NCI-H345 treated with DMSO at 0.1 percent for 48 hours (cell line): ENCODE measurements around the gene PMM1.
"Not testable (repeated sequence)": the region's sequence is repeated elsewhere in the genome, so short reads cannot be mapped to it uniquely, and the experiment has no call there.

Experiments used
- DNase-seq: peaks from one replicate; lab custom pipeline; 2025; ENCODE audit not compliant: unreplicated experiment; lab: John Stamatoyannopoulos, UW

Gene PMM1

GRCh38 chr22:41564563-41564962, 25.1 kb downstream of the PMM1 start:
- DNase-seq, result no peak

DNA sequence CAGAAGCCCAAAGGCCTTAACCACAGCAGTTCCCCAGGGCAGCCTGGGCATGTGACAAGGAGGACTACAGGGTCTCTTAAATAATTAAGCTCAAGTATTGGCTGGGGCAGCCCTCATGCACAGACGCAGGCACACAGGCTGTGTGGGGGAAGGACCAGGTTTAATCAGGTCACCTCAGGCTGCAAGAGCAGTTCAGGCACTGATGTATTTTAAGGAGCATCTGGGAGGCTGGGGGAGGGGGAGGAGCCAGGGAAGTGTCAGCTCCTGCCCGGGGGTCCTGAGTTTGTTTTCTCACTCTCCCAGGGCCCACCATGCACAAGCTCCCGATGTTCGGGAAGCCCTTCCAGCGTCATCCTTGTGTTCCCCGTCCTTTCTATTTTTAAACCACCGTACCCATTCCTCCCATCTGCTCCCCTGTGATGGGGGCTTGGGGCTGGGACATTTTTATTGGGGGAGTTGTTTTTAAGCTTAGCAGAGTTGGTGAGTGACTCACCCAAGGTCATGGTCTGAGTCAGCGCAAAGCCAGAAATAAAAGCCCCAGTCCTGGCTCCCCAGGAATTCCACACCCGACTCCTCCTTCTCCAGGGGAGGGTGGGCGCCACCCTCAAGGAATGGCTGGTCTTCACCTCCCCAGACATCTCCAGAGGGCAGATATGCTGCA, 26.5 kb downstream of the PMM1 start:
- no peak for DNase-seq

DNA sequence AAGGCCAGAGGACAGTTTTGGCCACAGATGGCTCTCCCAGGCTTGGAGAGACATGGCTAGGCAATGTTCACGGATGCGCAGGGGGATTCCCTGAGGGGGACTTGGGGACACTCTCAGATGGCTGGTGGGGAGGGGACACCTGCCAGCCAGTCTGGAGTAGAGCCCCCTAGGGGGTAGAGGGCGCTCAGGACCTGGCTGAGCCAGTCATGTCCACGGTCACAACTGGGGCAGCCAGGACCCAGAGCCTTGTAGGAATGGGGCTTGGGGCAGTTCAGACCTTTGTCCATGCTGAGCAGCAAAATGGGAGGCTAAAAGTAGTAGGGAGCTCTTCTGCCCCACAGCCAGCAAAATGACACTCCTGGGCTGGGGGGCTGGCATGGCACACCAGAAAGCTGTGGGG, 27.2 kb downstream of the PMM1 start:
- DNase-seq, result no peak

DNA sequence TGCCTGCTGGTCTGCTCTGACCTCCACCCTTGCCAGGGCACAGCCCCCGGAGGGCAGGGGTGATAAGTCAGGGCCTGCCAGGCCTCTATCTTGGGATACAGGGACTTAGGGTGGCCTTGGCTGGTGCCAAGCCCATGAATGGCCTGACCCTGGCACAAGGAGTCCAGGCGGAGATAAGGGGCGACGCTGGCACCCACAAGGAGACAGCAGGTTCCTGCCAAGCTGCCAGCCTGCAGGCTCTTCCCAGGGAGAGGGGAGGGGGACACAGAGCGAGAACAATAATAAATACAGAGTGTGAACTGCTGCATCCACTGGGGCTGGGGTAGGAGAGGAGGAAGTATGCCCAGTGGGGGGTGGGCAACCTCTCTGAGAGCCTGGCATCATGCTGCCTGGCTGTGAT, 27.9 kb downstream of the PMM1 start:
- no peak for DNase-seq

DNA sequence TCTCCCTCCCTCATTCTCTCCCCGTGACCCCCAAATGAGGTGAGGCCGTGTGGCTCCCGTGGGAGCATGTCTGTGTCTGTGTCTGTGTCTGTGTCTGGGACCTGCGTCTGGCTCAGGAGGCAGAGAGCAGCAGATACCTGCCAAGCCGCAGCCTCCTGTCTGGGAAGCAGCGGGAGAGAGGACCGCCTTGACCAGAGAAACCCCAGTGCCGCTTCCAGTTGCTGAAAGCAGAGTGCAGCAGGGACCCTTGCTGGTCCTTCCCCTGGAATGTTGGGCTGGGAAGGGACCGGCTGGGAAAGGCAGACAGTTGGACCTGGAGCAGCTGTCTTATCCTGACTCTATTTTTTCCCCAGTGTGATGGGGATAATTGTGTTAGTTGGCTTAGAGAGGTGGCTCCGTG, 28.3 kb downstream of the PMM1 start:
- DNase-seq, result no peak

DNA sequence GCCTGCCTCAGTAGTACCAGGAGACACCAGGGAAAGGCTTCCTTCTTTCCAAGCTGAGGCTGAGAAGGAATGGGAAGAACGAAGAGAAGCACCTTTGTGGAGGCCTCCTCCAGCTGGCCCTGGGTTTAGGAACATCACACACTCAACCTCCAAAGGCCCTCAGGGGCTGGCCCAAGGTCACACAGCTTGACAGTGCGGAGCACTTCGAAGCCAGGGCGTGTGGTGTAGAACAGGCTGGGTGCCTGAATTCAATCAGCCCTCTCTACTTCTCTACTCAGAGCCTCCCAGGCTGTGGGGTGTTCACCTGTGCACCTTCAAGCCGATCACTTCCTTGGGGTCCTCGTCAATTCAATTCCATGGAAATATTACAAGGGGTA, 29.6 kb downstream of the PMM1 start:
- no peak for DNase-seq

GRCh38 chr22:41558241-41558630, 31.4 kb downstream of the PMM1 start:
- not testable (repeated sequence) for DNase-seq

DNA sequence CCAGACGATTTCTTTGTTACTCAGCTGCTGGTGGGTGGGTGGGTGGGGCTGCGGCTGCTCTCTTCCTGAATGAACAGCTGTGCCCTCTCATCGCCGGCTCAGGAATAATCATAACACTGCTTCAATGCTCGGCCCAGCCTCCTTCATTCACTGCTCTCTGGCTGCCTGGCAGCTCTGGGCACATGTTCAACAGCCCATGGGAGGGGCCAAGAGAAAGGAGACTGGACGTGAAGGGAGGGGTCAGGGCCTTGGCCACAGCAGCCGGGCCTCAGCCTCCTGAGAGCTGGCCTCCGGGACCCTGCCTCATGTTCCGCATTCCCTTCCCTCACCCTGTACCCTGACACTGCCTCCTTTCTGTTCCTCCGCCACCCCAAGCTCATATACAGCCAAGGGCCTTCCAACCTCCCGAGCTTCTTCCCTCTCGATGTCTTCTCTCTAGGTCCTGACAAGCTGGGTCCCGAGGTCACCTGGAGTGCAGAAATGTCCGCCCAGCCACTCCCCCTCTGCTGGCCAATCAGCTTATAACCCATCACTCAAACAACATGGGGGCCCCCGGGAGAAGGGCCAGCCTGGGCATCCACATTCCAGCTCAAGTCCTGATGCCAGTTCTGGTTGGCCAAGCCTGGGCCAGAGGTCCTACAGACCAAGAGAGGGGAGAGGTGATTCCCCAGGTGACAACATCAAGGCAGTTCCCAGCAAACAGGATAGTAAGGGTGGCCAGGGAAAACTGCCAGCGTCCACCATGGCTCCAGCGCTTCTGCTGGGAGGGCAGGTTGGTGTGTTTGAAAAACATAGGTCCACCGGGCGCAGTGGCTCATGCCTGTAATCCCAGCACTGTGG, 32.0 kb downstream of the PMM1 start:
- DNase-seq, result peak; percentile 38

- DNase-seq, result no peak
These were observed 33.1 kb downstream of the PMM1 start for GRCh38 chr22:41556561-41556960.

- DNase-seq, result no peak
These were observed 34.2 kb downstream of the PMM1 start for GRCh38 chr22:41555325-41555982.

DNA sequence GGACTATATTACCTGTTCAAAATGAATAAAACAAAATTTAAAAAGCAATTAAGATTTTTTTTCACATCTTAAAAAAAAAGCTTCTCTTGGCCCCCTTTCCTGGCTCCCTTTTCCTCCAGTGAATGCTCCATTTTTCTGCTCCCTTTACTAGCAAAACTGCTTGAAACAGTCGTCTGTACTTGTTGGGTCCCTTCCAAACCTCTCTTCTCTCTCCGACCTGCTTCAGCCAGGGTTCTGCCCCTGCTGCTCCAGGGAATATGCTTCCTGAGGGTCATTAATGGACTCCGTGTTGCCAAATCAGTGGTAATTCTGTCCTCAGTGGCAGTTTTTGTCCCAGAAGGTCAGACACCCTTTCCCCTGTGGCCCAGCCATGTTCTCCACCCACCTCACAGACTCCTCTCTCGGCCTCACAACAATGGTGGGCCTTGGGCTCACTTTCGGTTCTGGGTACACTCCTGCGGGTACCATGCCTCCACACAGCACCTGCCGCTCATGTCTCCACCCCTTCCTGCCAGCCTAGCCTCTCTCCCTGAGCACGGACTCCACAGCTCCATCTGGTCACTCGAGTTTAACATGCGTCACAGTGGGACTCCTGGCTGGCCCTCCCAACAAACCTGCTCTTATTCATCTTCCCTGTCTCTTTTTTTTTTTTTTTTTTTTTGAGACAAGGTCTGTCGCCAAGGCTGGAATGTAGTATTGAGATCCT, 37.6 kb downstream of the PMM1 start:
- no peak for DNase-seq

- no peak for DNase-seq
These were observed 38.6 kb downstream of the PMM1 start for GRCh38 chr22:41550952-41551491.

DNA sequence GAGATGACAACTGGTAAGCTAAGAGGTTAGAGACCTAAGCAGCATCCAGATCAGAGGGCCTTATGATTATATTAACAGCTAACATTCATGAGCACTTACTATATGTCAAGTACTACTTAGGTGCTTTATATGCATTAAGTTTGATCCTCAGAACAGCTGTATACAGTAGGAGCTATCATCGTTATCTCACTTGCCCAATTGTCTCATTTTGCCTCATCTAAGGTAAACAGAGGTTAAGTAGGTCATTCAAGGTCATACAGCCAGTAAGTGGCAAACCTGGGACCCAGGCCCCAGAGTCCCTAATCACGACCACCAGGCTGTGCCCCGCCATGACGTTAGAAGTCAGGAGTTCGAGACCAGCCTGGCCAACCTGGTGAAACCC, 40.8 kb downstream of the PMM1 start:
- DNase-seq, result no peak

DNA sequence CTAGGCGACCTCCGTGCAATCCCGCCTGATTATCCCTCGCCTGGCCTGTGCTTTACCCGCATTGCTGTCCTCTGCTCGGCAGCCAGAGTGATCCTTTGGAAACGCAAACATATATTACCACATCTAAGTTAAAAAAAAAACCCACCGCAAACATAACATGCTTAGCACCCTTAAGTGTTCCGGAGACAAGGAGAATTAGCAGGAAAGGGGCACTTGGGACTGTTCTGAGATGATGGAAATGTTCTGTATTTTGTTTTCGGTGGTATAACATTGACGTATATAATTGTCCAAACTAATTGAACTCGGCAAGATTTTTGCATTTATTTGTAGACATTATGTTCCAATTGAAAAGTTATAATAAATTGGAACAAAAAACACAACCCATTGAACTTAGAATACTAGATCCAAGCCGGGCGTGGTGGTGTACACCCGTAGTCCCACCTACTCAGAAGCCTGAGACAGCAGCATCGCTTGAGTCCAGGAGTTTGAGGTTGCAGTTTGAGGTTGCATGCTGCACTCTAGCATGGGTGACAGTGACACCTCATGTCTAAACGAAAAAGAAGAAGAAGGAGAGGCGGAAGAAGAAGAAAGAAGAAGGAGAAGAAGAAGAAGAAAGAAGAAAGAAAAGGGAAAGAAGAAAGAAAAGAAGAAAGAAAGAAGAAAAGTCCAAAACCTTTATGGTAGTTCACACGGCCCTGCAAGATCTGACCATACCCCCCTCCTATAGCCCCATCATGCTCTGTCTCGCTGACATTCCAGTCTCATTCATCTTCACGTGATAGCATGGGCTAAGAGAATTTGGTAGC, 44.8 kb downstream of the PMM1 start:
- no peak for DNase-seq

DNA sequence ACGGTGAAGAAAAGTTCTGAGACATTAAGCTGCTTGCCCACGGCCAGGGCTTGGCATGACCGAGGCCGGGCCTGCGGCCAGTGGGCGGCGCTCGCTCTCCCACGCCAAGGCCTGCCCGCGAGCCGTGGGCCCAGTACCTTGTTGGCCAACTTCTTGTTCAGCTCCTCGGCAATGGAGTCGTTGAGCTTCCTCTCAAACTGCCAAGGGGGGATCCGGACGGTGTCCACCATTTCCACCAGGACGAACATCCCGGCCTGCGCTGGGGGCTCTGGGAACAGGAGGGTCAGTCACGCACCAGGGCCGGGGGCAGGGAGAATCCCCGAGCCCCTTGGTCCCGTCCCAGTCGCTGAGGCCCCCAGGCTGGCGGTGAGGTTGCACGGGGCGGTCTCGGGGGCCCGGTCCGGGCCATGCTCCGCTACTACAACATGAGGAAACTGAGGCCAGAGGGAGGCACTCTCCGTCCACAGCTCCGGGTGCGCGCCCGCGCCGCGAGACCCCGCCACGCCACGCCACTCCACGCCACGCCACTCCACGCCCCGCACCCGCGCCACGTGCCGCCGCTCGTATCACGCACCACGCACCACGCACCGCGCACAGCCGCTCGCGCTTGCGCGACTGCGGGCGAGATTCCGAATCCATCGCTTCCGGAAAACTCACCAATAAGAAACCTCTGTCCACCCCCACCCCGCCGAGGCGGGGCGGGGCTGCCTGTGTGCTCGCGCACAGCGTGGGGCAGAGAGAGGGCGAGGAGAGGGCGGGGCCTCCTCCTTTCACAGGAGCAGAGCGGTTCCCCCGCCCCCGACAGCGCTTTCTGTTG, 45.6 kb downstream of the PMM1 start, which contains the start of gene POLR3H:
TSS of gene POLR3H (minus strand) at position 617 of the 817 bp plus-strand sequence. CDS start at position 248, 369 bp downstream.
- peak; percentile 89 for DNase-seq

DNA sequence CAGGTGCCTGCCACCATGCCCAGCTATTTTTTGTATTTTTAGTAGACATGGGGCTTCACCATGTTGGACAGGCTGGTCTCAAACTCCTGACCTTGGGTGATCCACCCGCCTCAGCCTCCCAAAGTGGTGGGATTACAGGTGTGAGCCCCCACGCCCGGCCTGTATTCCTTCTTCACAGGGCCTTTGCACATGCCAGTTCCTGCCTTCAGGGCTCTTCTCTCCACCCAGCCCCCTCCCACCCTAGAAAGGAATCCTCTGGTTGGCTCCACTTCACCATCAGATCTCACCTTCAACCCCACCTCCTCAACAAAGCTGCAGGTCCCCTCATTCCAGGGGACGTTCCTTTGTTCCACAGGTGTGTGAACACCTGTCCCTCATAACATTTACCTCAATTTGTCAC, 47.4 kb downstream of the PMM1 start:
- DNase-seq, result no peak

DNA sequence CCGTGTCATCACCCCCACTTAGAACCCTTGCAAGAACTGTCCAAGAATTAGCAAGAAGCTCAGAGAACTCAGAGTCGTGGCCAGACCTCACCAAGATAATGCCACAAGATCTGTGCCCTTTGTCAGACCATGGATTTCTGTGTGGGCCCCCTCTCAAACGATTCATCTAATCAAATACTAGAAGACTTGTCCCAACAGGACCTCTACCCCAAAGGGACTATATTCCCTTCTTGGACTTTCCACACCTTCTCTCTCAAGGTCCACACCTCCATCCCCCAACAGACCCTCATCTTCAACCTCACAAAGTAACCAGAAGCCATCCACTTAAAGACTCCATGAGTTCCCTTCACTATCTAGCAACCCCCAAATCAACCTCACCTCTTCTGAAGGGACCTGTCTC, 48.2 kb downstream of the PMM1 start:
- no peak for DNase-seq

GRCh38 chr22:41540365-41540764, 49.3 kb downstream of the PMM1 start:
- no peak for DNase-seq

DNA sequence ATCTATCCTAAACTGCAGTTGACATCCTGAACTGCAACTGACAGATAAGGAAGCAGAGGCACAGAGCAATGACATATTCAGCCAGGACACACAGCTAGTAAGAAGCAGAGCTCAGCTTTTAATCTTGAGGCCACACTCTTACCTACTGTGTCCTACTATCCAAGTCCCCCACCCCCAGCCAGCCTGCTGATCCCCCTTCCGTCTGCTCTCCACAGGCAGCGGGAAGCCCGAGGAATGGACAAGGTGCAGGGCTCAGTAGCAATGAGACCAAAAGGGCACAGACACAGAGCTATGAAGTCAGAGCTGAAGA, 49.7 kb downstream of the PMM1 start:
- no peak for DNase-seq
